Measurements from ENCODE around the gene BCR.
"Not testable (repeated sequence)": the region's sequence is repeated elsewhere in the genome, so short reads cannot be mapped to it uniquely, and the experiment has no call there.

Gene BCR

GRCh38 chr22:23305922-23306374 lies 125.6 kb downstream of the BCR start:
- Histone ChIP-seq H3F3A (ENCODE audit: insufficient read depth) (no peaks in the 10 kb centered on the region), H3K9ac (ENCODE audit: low read length) (no peak overlapping the region), H3K4me2 (ENCODE audit: low read depth, low read length, poor library complexity, severe bottlenecking) (no peak overlapping the region), H4K20me1 (ENCODE audit: low read depth, low read length) (no peaks in the 10 kb centered on the region), H3K27me3 (ENCODE audit: low read length) (no peaks in the 10 kb centered on the region), H3K36me3 (ENCODE audit: low read length) (no peaks in the 10 kb centered on the region), H2AFZ (ENCODE audit: low read depth, low read length, severe bottlenecking) (no peak overlapping the region), H3K9me3 (ENCODE audit: insufficient read depth, low read length) (no peaks in the 10 kb centered on the region), H3K79me2 (ENCODE audit: insufficient read depth, low read length) (no peaks in the 10 kb centered on the region), H3K9me2 (replicated peaks; ENCODE audit: insufficient read depth, low read length) (no peaks in the 10 kb centered on the region), H3K27ac (ENCODE audit: low read depth, low read length) (no peak overlapping the region), H3K4me3 (ENCODE audit: insufficient read depth, low read length, poor library complexity, severe bottlenecking) (no peak overlapping the region)
- no peak for TF ChIP-seq EZH2phosphoT487 (conservative IDR thresholded peaks at IDR 0.05; ENCODE audit: low read length)
- TF ChIP-seq CTCF (IDR thresholded peaks at IDR 0.05; ENCODE audit: insufficient read depth, low read length, poor library complexity, severe bottlenecking): no peak

GRCh38 chr22:23306438-23306921 lies 126.2 kb downstream of the BCR start:
- Histone ChIP-seq H3K27ac (ENCODE audit: low read depth, low read length) (no peak overlapping the region), H3K27me3 (ENCODE audit: low read length) (no peaks in the 10 kb centered on the region), H2AFZ (ENCODE audit: low read depth, low read length, severe bottlenecking) (no peak overlapping the region), H3K9ac (ENCODE audit: low read length) (no peak overlapping the region), H3K4me3 (ENCODE audit: insufficient read depth, low read length, poor library complexity, severe bottlenecking) (no peak overlapping the region), H3F3A (ENCODE audit: insufficient read depth) (no peaks in the 10 kb centered on the region), H3K9me2 (replicated peaks; ENCODE audit: insufficient read depth, low read length) (no peaks in the 10 kb centered on the region), H3K36me3 (ENCODE audit: low read length) (no peaks in the 10 kb centered on the region), H3K79me2 (ENCODE audit: insufficient read depth, low read length) (no peaks in the 10 kb centered on the region), H3K4me2 (ENCODE audit: low read depth, low read length, poor library complexity, severe bottlenecking) (no peak overlapping the region), H4K20me1 (ENCODE audit: low read depth, low read length) (no peaks in the 10 kb centered on the region), H3K9me3 (ENCODE audit: insufficient read depth, low read length) (no peaks in the 10 kb centered on the region)
- TF ChIP-seq CTCF (IDR thresholded peaks at IDR 0.05; ENCODE audit: insufficient read depth, low read length, poor library complexity, severe bottlenecking): no peak
- TF ChIP-seq EZH2phosphoT487 (conservative IDR thresholded peaks at IDR 0.05; ENCODE audit: low read length): no peak

GRCh38 chr22:23306926-23307325 lies 126.6 kb downstream of the BCR start:
- no peak overlapping the region for H3K4me3 ChIP-seq (ENCODE audit: insufficient read depth, low read length, poor library complexity, severe bottlenecking)
- no peak overlapping the region for H3K27ac ChIP-seq (ENCODE audit: low read depth, low read length)
- H3F3A ChIP-seq (ENCODE audit: insufficient read depth): no peaks in the 10 kb centered on the region
- no peak overlapping the region for H3K9ac ChIP-seq (ENCODE audit: low read length)
- no peaks in the 10 kb centered on the region for H3K27me3 ChIP-seq (ENCODE audit: low read length)
- no peaks in the 10 kb centered on the region for H4K20me1 ChIP-seq (ENCODE audit: low read depth, low read length)
- H3K9me3 ChIP-seq (ENCODE audit: insufficient read depth, low read length): no peaks in the 10 kb centered on the region
- TF ChIP-seq CTCF (IDR thresholded peaks at IDR 0.05; ENCODE audit: insufficient read depth, low read length, poor library complexity, severe bottlenecking) (no peak), EZH2phosphoT487 (conservative IDR thresholded peaks at IDR 0.05; ENCODE audit: low read length) (no peak)
- no peak overlapping the region for H3K4me2 ChIP-seq (ENCODE audit: low read depth, low read length, poor library complexity, severe bottlenecking)
- H3K36me3 ChIP-seq (ENCODE audit: low read length): no peaks in the 10 kb centered on the region
- H3K9me2 ChIP-seq (replicated peaks; ENCODE audit: insufficient read depth, low read length): no peaks in the 10 kb centered on the region
- H2AFZ ChIP-seq (ENCODE audit: low read depth, low read length, severe bottlenecking): no peak overlapping the region
- no peaks in the 10 kb centered on the region for H3K79me2 ChIP-seq (ENCODE audit: insufficient read depth, low read length)

GRCh38 chr22:23307511-23307910 lies 127.2 kb downstream of the BCR start:
- H3K9ac ChIP-seq (ENCODE audit: low read length); H3K9me3 ChIP-seq (ENCODE audit: insufficient read depth, low read length); H3K4me2 ChIP-seq (ENCODE audit: low read depth, low read length, poor library complexity, severe bottlenecking); H3K79me2 ChIP-seq (ENCODE audit: insufficient read depth, low read length); H3K27me3 ChIP-seq (ENCODE audit: low read length); H3K36me3 ChIP-seq (ENCODE audit: low read length); H3K9me2 ChIP-seq (replicated peaks; ENCODE audit: insufficient read depth, low read length); H3F3A ChIP-seq (ENCODE audit: insufficient read depth); H4K20me1 ChIP-seq (ENCODE audit: low read depth, low read length); H2AFZ ChIP-seq (ENCODE audit: low read depth, low read length, severe bottlenecking); H3K27ac ChIP-seq (ENCODE audit: low read depth, low read length); H3K4me3 ChIP-seq (ENCODE audit: insufficient read depth, low read length, poor library complexity, severe bottlenecking): not testable (repeated sequence)

GRCh38 chr22:23309261-23309660 lies 129.0 kb downstream of the BCR start:
- H3K4me2 ChIP-seq (ENCODE audit: low read depth, low read length, poor library complexity, severe bottlenecking); H3K36me3 ChIP-seq (ENCODE audit: low read length); H3K4me3 ChIP-seq (ENCODE audit: insufficient read depth, low read length, poor library complexity, severe bottlenecking); H4K20me1 ChIP-seq (ENCODE audit: low read depth, low read length); H3K27ac ChIP-seq (ENCODE audit: low read depth, low read length); H3K27me3 ChIP-seq (ENCODE audit: low read length); H3F3A ChIP-seq (ENCODE audit: insufficient read depth); H3K9me2 ChIP-seq (replicated peaks; ENCODE audit: insufficient read depth, low read length); H3K9me3 ChIP-seq (ENCODE audit: insufficient read depth, low read length); H3K79me2 ChIP-seq (ENCODE audit: insufficient read depth, low read length); H2AFZ ChIP-seq (ENCODE audit: low read depth, low read length, severe bottlenecking); H3K9ac ChIP-seq (ENCODE audit: low read length): not testable (repeated sequence)

GRCh38 chr22:23310443-23311097 lies 130.3 kb downstream of the BCR start:
- H3K9me2 ChIP-seq (replicated peaks; ENCODE audit: insufficient read depth, low read length); H3K9me3 ChIP-seq (ENCODE audit: insufficient read depth, low read length); H3K36me3 ChIP-seq (ENCODE audit: low read length); H3K9ac ChIP-seq (ENCODE audit: low read length); H3K4me3 ChIP-seq (ENCODE audit: insufficient read depth, low read length, poor library complexity, severe bottlenecking); H4K20me1 ChIP-seq (ENCODE audit: low read depth, low read length); H2AFZ ChIP-seq (ENCODE audit: low read depth, low read length, severe bottlenecking); H3F3A ChIP-seq (ENCODE audit: insufficient read depth); H3K27me3 ChIP-seq (ENCODE audit: low read length); H3K27ac ChIP-seq (ENCODE audit: low read depth, low read length); H3K79me2 ChIP-seq (ENCODE audit: insufficient read depth, low read length); H3K4me2 ChIP-seq (ENCODE audit: low read depth, low read length, poor library complexity, severe bottlenecking): not testable (repeated sequence)
